Upper lobe of left lung (tissue), 6 donors: ENCODE measurements around the gene DISC1. TPM values are rescaled to one million over a fixed set of nuclear protein-coding genes. Genes with fewer than 3 reads are reported as not detected.

Experiments used
- ATAC-seq, 2 donors: fragments of 200-7000 bp; cut with Tn5 transposase; one replicate each; pipeline ENCODE4 v1.9.1; 2022; ENCODE audit warnings: mild to moderate bottlenecking in 2 of 2, moderate library complexity in 2 of 2; ENCODE audit not compliant: low FRiP score in 2 of 2
- DNase-seq, 2 donors: peaks; one replicate each; pipeline ENCODE4 v3.0.0-alpha.2; 2019 to 2020
- H3K27ac ChIP-seq, 4 donors: fragments of 200-600 bp; sonication (generic); one replicate each; pipeline ENCODE4 v1.5.1; 2016 to 2019
- H3K27me3 ChIP-seq, 4 donors: fragments of 200-600 bp; sonication (generic); one replicate each; pipeline ENCODE4 v1.5.1; 2017 to 2019
- H3K36me3 ChIP-seq, 4 donors: fragments of 200-600 bp; sonication (generic); one replicate each; pipeline ENCODE4 v1.5.1; 2016 to 2019
- H3K4me1 ChIP-seq, 4 donors: fragments of 200-600 bp; sonication (generic); one replicate each; pipeline ENCODE4 v1.5.1; 2018 to 2019
- H3K4me3 ChIP-seq, 4 donors: fragments of 200-600 bp; sonication (generic); one replicate each; pipeline ENCODE4 v1.5.1; 2017 to 2019; ENCODE audit warnings: mild to moderate bottlenecking in 2 of 4, moderate library complexity in 1 of 4
- H3K9me3 ChIP-seq, 4 donors: fragments of 200-600 bp; sonication (generic); one replicate each; pipeline ENCODE4 v1.5.1; 2018 to 2019
- CTCF ChIP-seq, 6 experiments: fragments of 450-650 bp in 4 of 6; fragments of 200-600 bp in 2 of 6; sonication (generic) in 2 of 6; IDR thresholded peaks; one replicate each; pipeline ENCODE4 v1.5.1; 2016 to 2019; ENCODE audit warnings: antibody characterized with exemption in 6 of 6
- EP300 ChIP-seq, 4 donors: sonication (generic); formaldehyde crosslinking; IDR thresholded peaks; one replicate each; pipeline ENCODE4 v1.5.1; 2017; ENCODE audit warnings: antibody characterized with exemption in 4 of 4, control low read depth in 2 of 4
- POLR2A ChIP-seq, 4 donors: fragments of 450-650 bp; IDR thresholded peaks; one replicate each; pipeline ENCODE4 v1.5.1; 2016 to 2017; ENCODE audit warnings: antibody characterized with exemption in 4 of 4, mild to moderate bottlenecking in 2 of 4
- POLR2AphosphoS5 ChIP-seq, 2 donors: sonication (generic); formaldehyde crosslinking; IDR thresholded peaks; one replicate each; pipeline ENCODE4 v1.5.1; 2017; ENCODE audit warnings: antibody characterized with exemption in 2 of 2
- WGBS, 2 donors: methylation state at CpG; one replicate each; pipeline ENCODE4 v1.1.5; 2017 to 2018; 5-methylcytosine and 5-hydroxymethylcytosine counted together
- total RNA-seq, 6 donors: library from RNA; depleted of rRNA in 4 of 6; stranded (reverse); fragments of >200 nt in 4 of 6; gene quantifications; one replicate each; pipeline versions ENCODE4 v1.1.0 to v1.2.1, GENCODE V29; 2016 to 2021
- donor health status: DM: no; HTN: no; CAD: no; lungs with moderate emphysema.
- donor health status: DM: no; HTN: yes; CAD: no; lungs with severe emphysema.

Gene DISC1
- total RNA-seq, 6 donors from 2014 or later: 6.1 to 16.8 (median 10.5) TPM

- ATAC-seq: no peak
Measured at GRCh38 chr1:232018231-232019025, 391.8 kb downstream of the DISC1 start.

GRCh38 chr1:232019026-232019340 is 392.4 kb downstream of the DISC1 start:
- Histone ChIP-seq H3K36me3 (no peaks in the 10 kb centered on the region), H3K9me3 (no peaks in the 10 kb centered on the region), H3K4me1 (no peaks in the 10 kb centered on the region), H3K4me3 (no peak overlapping the region), H3K27ac (no peak overlapping the region), H3K27me3 (no peaks in the 10 kb centered on the region)
- TF ChIP-seq CTCF (IDR thresholded peaks at IDR 0.05): no peak
- TF ChIP-seq EP300 (IDR thresholded peaks at IDR 0.05): no peak
- TF ChIP-seq POLR2A (IDR thresholded peaks at IDR 0.05): no peak
- no peak for TF ChIP-seq POLR2AphosphoS5 (IDR thresholded peaks at IDR 0.05)
- DNase-seq: no peak
- 86 to 94% methylated on average over 5 of the region's 5 CpGs for WGBS, 2 donors
- no peak for ATAC-seq

More at GRCh38 chr1:232018231-232019025, 391.8 kb downstream of the DISC1 start:
- 95 to 97% methylated on average over 3 of the region's 3 CpGs for WGBS, 2 donors
- TF ChIP-seq EP300 (IDR thresholded peaks at IDR 0.05): no peak
- no peak for TF ChIP-seq CTCF (IDR thresholded peaks at IDR 0.05)
- no peak for TF ChIP-seq POLR2A (IDR thresholded peaks at IDR 0.05)
- no peak for TF ChIP-seq POLR2AphosphoS5 (IDR thresholded peaks at IDR 0.05)
- H3K27me3 ChIP-seq: no peaks in the 10 kb centered on the region
- peaks cover 0 to 5% (median 3%) of the 10 kb centered on the region in 4 donors for H3K4me1 ChIP-seq
- no peak overlapping the region for H3K27ac ChIP-seq
- no peaks in the 10 kb centered on the region for H3K36me3 ChIP-seq
- no peaks in the 10 kb centered on the region for H3K9me3 ChIP-seq
- no peak overlapping the region for H3K4me3 ChIP-seq
- no peak for DNase-seq

- Histone ChIP-seq H3K4me3 (no peak overlapping the region), H3K9me3 (no peaks in the 10 kb centered on the region), H3K36me3 (no peaks in the 10 kb centered on the region), H3K4me1 (no peaks in the 10 kb centered on the region), H3K27me3 (no peaks in the 10 kb centered on the region), H3K27ac (no peak overlapping the region)
- WGBS, 2 donors: 39 to 96% methylated on average over 1 of the region's 1 CpG
- DNase-seq (no peak), ATAC-seq (no peak)
- TF ChIP-seq POLR2A (IDR thresholded peaks at IDR 0.05) (no peak), CTCF (IDR thresholded peaks at IDR 0.05) (no peak), POLR2AphosphoS5 (IDR thresholded peaks at IDR 0.05) (no peak), EP300 (IDR thresholded peaks at IDR 0.05) (no peak)
Measured at GRCh38 chr1:232020352-232020751, 393.8 kb downstream of the DISC1 start.

GRCh38 chr1:232029315-232029714 is 402.7 kb downstream of the DISC1 start:
- no peaks in the 10 kb centered on the region for H3K27me3 ChIP-seq
- no peaks in the 10 kb centered on the region for H3K36me3 ChIP-seq
- TF ChIP-seq POLR2A (IDR thresholded peaks at IDR 0.05): no peak
- no peak for TF ChIP-seq CTCF (IDR thresholded peaks at IDR 0.05)
- TF ChIP-seq POLR2AphosphoS5 (IDR thresholded peaks at IDR 0.05): no peak
- TF ChIP-seq EP300 (IDR thresholded peaks at IDR 0.05): no peak
- no peaks in the 10 kb centered on the region for H3K9me3 ChIP-seq
- no peak overlapping the region for H3K27ac ChIP-seq
- no peaks in the 10 kb centered on the region for H3K4me1 ChIP-seq
- 74 to 76% methylated on average over 4 of the region's 4 CpGs for WGBS, 2 donors
- H3K4me3 ChIP-seq: no peak overlapping the region
- ATAC-seq (no peak), DNase-seq (no peak)

- Histone ChIP-seq H3K27ac (no peak overlapping the region), H3K9me3 (no peaks in the 10 kb centered on the region), H3K4me1 (no peaks in the 10 kb centered on the region), H3K36me3 (no peaks in the 10 kb centered on the region), H3K27me3 (no peaks in the 10 kb centered on the region), H3K4me3 (no peak overlapping the region)
- ATAC-seq (no peak), DNase-seq (no peak)
- TF ChIP-seq POLR2A (IDR thresholded peaks at IDR 0.05): no peak
Measured at GRCh38 chr1:232031156-232031555, 404.6 kb downstream of the DISC1 start.
